SK-N-MC (cell line): ENCODE measurements around the gene DISP2.

Source experiments
- EZH2 ChIP-seq: fragments of 200-600 bp; sonication (generic); IDR thresholded peaks from one replicate; pipeline ENCODE4 v1.6.1; 2017; ENCODE audit warnings: antibody characterized with exemption
- FOXP2 ChIP-seq: optimal IDR thresholded peaks from 2 replicates; pipeline ENCODE3; 2011; ENCODE audit warnings: mild to moderate bottlenecking, moderate library complexity; ENCODE audit not compliant: insufficient read depth; ENCODE audit errors: extremely low read length, control extremely low read depth
- POLR2AphosphoS5 ChIP-seq: IDR thresholded peaks from 2 replicates; pipeline ENCODE4 v1.6.1; 2012; ENCODE audit warnings: mild to moderate bottlenecking, low read depth, low read length, borderline replicate concordance

DNA sequence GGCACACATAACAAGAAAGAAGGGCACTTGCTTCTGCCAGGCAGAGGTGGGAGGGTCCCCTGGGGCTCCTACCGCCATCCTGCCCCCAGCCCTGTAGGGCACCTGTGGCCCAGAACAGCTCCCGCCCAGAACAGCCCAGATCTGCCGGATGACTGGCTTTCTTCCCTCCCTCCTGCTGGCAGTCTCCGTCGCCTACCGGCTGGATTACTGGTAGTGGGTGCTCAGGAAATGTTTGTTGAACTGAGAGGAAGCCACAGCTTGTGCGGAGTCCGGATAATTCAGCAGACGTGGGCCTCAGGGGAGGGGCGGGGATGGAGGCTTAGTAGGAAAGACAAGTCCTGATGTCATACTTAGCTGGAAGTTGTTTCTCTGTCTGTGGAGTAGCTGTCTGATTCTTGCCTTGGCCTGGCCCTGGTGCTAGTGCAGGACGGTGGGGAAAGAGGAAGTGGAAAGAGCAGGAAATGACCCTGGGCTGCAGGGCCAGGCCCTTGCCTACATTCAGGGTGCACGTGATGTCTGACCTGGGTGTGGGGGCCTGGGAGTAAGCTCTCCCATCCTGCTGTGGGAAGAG, 24.0 kb upstream of the DISP2 start:
- TF ChIP-seq POLR2AphosphoS5 (peak; percentile 67), EZH2 (no peak), FOXP2 (peak; percentile 92)
